IMR-90 (cell line): Measurements from ENCODE around the gene SHISA6.

ENCODE experiments used
- CEBPB ChIP-seq: IDR thresholded peaks from 2 replicates; pipeline ENCODE4 v1.6.1; 2012; ENCODE audit warnings: low read depth, low read length, improper control_type of control experiment
- CTCF ChIP-seq: conservative IDR thresholded peaks from 2 replicates; pipeline ENCODE4 v1.5.1; 2012; ENCODE audit warnings: mild to moderate bottlenecking, low read depth, low read length, improper control_type of control experiment
- MAFK ChIP-seq: IDR thresholded peaks from 2 replicates; pipeline ENCODE4 v1.6.1; 2012; ENCODE audit warnings: low read depth, low read length, improper control_type of control experiment
- POLR2A ChIP-seq: IDR thresholded peaks from 2 replicates; pipeline ENCODE4 v1.6.1; 2012; ENCODE audit warnings: mild to moderate bottlenecking, low read depth, low read length
- RCOR1 ChIP-seq: IDR thresholded peaks from 2 replicates; pipeline ENCODE4 v1.6.1; 2012; ENCODE audit warnings: mild to moderate bottlenecking, low read length, improper control_type of control experiment; ENCODE audit not compliant: insufficient replicate concordance
- USF2 ChIP-seq: fragments of 150-350 bp; IDR thresholded peaks from 2 replicates; pipeline ENCODE4 v1.6.1; 2017; ENCODE audit warnings: mild to moderate bottlenecking, antibody characterized with exemption, low read length, low read depth

GRCh38 chr17:11267999-11268575 lies 27.1 kb downstream of the SHISA6 start:
- no peak for TF ChIP-seq CTCF
- TF ChIP-seq USF2: no peak
- no peak for TF ChIP-seq RCOR1
- TF ChIP-seq POLR2A: no peak
- no peak for TF ChIP-seq MAFK
- TF ChIP-seq CEBPB: no peak
